Measurements from ENCODE around the gene SH3D19.

GRCh38 chr4:151167561-151167960, 157.8 kb downstream of the SH3D19 start:
- TF ChIP-seq POLR2A (IDR thresholded peaks at IDR 0.05) (no peak), CTCF (IDR thresholded peaks at IDR 0.05) (no peak), POLR2AphosphoS5 (IDR thresholded peaks at IDR 0.05) (no peak)

Data from gastroesophageal sphincter (tissue), 3 donors.